GM19395 (cell line): ENCODE data around the gene ELFN2.
"Not testable (repeated sequence)": the region's sequence is repeated elsewhere in the genome, so short reads cannot be mapped to it uniquely, and the experiment has no call there.

Experiments
- ATAC-seq: cut with Tn5 transposase; IDR thresholded peaks from one replicate; pipeline ENCODE4 v1.9.1; 2021; ENCODE audit warnings: mild to moderate bottlenecking, moderate library complexity; ENCODE audit not compliant: unreplicated experiment

Gene ELFN2

GRCh38 chr22:37413546-37413945 lies 13.7 kb downstream of the ELFN2 start:
- no peak for ATAC-seq

- no peak for ATAC-seq
Measured at GRCh38 chr22:37412495-37413250, 14.6 kb downstream of the ELFN2 start.

- ATAC-seq: no peak
Measured at GRCh38 chr22:37411655-37412054, 15.6 kb downstream of the ELFN2 start.

- no peak for ATAC-seq
Measured at GRCh38 chr22:37410174-37411055, 16.9 kb downstream of the ELFN2 start.

GRCh38 chr22:37409459-37410050 lies 17.7 kb downstream of the ELFN2 start:
- ATAC-seq: no peak

GRCh38 chr22:37409031-37409430 lies 18.2 kb downstream of the ELFN2 start:
- no peak for ATAC-seq

- no peak for ATAC-seq
Measured at GRCh38 chr22:37407856-37408255, 19.4 kb downstream of the ELFN2 start.

GRCh38 chr22:37406441-37407235 lies 20.6 kb downstream of the ELFN2 start:
- no peak for ATAC-seq

- no peak for ATAC-seq
Measured at GRCh38 chr22:37404091-37404490, 23.2 kb downstream of the ELFN2 start.

GRCh38 chr22:37403267-37403960 lies 23.9 kb downstream of the ELFN2 start:
- ATAC-seq: no peak

- no peak for ATAC-seq
Measured at GRCh38 chr22:37402184-37402506, 25.1 kb downstream of the ELFN2 start.

GRCh38 chr22:37401401-37402183 lies 25.7 kb downstream of the ELFN2 start:
- no peak for ATAC-seq

- ATAC-seq: no peak
Measured at GRCh38 chr22:37400719-37401118, 26.6 kb downstream of the ELFN2 start.

GRCh38 chr22:37399457-37399856 lies 27.8 kb downstream of the ELFN2 start:
- not testable (repeated sequence) for ATAC-seq

GRCh38 chr22:37397226-37397625 lies 30.1 kb downstream of the ELFN2 start:
- no peak for ATAC-seq

- ATAC-seq: no peak
Measured at GRCh38 chr22:37396488-37397084, 30.7 kb downstream of the ELFN2 start.

GRCh38 chr22:37394341-37394740 lies 32.9 kb downstream of the ELFN2 start:
- no peak for ATAC-seq

GRCh38 chr22:37393746-37394145 lies 33.5 kb downstream of the ELFN2 start:
- no peak for ATAC-seq

GRCh38 chr22:37392721-37393328 lies 34.5 kb downstream of the ELFN2 start:
- ATAC-seq: no peak
